GM12873 (cell line): ENCODE measurements around the gene CEP63.

Source experiments
- CTCF ChIP-seq: IDR thresholded peaks from 2 replicates; pipeline ENCODE4 v1.5.1; 2012; ENCODE audit warnings: low read depth, mild to moderate bottlenecking, moderate library complexity, low read length, control low read depth; ENCODE audit not compliant: insufficient read depth; ENCODE audit errors: missing control alignments

Gene CEP63

GRCh38 chr3:134459562-134459961 lies 26.3 kb upstream of the CEP63 start:
- TF ChIP-seq CTCF = no peak

GRCh38 chr3:134460965-134461364 lies 24.9 kb upstream of the CEP63 start:
- no peak for TF ChIP-seq CTCF

- no peak for TF ChIP-seq CTCF
These were observed 23.4 kb upstream of the CEP63 start for GRCh38 chr3:134462331-134462941.

GRCh38 chr3:134463676-134464063 lies 22.2 kb upstream of the CEP63 start:
- no peak for TF ChIP-seq CTCF

GRCh38 chr3:134464064-134464688 lies 21.7 kb upstream of the CEP63 start:
- TF ChIP-seq CTCF = no peak

- no peak for TF ChIP-seq CTCF
These were observed 21.0 kb upstream of the CEP63 start for GRCh38 chr3:134464689-134465365.

GRCh38 chr3:134466331-134466730 lies 19.5 kb upstream of the CEP63 start:
- TF ChIP-seq CTCF = no peak
